B cell (primary cell): ENCODE data around the gene PCNX4. TPM values are rescaled to one million over a fixed set of nuclear protein-coding genes. Genes with fewer than 3 reads are reported as not detected.

Experiments used
- ATAC-seq: fragments of 200-7000 bp; cut with Tn5 transposase; one replicate; pipeline ENCODE4 v1.10.0; 2021; ENCODE audit warnings: low read depth, mild to moderate bottlenecking, moderate number of reproducible peaks, moderate library complexity
- CTCF ChIA-PET: fragments of 350-600 bp; sonication (Branson Sonifier 250); formaldehyde crosslinking; loops from one replicate; lab custom pipeline; 2021; ENCODE audit warnings: antibody characterized with exemption, inconsistent platforms; lab: Charles Lee
- POLR2A ChIA-PET: fragments of 350-600 bp; sonication (Branson Sonifier 250); formaldehyde crosslinking; loops from one replicate; lab custom pipeline; 2021; ENCODE audit warnings: antibody characterized with exemption; lab: Charles Lee
- DNase-seq: peaks from one replicate; pipeline ENCODE4 v3.0.0; 2013
- H2AFZ ChIP-seq: 2 replicates; pipeline ENCODE4 v1.6.1; 2012; ENCODE audit warnings: mild to moderate bottlenecking, low read depth, low read length; ENCODE audit not compliant: insufficient read depth, poor library complexity, severe bottlenecking
- H3K27ac ChIP-seq, 2 donors: 1 replicate in 1 of 2; 2 replicates in 1 of 2; pipeline ENCODE4 v1.5.1; 2012 to 2013; ENCODE audit warnings: low read length in 2 of 2, mild to moderate bottlenecking in 2 of 2, moderate library complexity in 1 of 2
- H3K27me3 ChIP-seq, 4 experiments: fragments of 200-600 bp in 1 of 4; sonication (generic) in 1 of 4; replicated peaks in 1 of 4; 1 replicate in 2 of 4; 2 replicates in 2 of 4; pipeline versions ENCODE4 v1.6.1 to v1.7.0; 2013 to 2016; ENCODE audit warnings: low read length in 3 of 4, mild to moderate bottlenecking in 2 of 4, mixed read lengths in 1 of 4, moderate library complexity in 1 of 4; ENCODE audit not compliant: insufficient read depth in 4 of 4, control insufficient read depth in 3 of 4; ENCODE audit errors: control extremely low read depth in 1 of 4
- H3K36me3 ChIP-seq, 2 experiments: replicated peaks in 1 of 2; 1 replicate in 1 of 2; 2 replicates in 1 of 2; pipeline versions ENCODE4 v1.6.1 to v1.7.1; 2013; ENCODE audit warnings: low read length in 1 of 2; ENCODE audit not compliant: insufficient read depth in 2 of 2, control insufficient read depth in 1 of 2; ENCODE audit errors: control extremely low read depth in 1 of 2, extremely low read depth in 1 of 2
- H3K4me1 ChIP-seq, 2 donors: fragments of 200-600 bp in 1 of 2; sonication (generic) in 1 of 2; 1 replicate in 1 of 2; 2 replicates in 1 of 2; pipeline versions ENCODE4 v1.5.1 to v1.6.1; 2013 to 2017; ENCODE audit warnings: low read length in 2 of 2; ENCODE audit not compliant: control insufficient read depth in 2 of 2, insufficient read depth in 2 of 2
- H3K4me2 ChIP-seq: replicated peaks from 2 replicates; pipeline ENCODE3; 2012; ENCODE audit warnings: mild to moderate bottlenecking, low read depth, low read length; ENCODE audit not compliant: poor library complexity, severe bottlenecking
- H3K4me3 ChIP-seq, 5 experiments: fragments of 200-600 bp in 1 of 5; sonication (generic) in 1 of 5; 1 replicate in 3 of 5; 2 replicates in 2 of 5; pipeline versions ENCODE4 v1.5.1 to v1.7.0; 2011 to 2016; ENCODE audit warnings: low read length in 4 of 5, mild to moderate bottlenecking in 4 of 5, low read depth in 2 of 5, control low read depth in 1 of 5, moderate library complexity in 1 of 5; ENCODE audit not compliant: insufficient read depth in 1 of 5; ENCODE audit errors: control extremely low read depth in 1 of 5, extremely low read depth in 1 of 5
- H3K79me2 ChIP-seq: fragments of 200-600 bp; sonication (generic); one replicate; pipeline ENCODE4 v1.6.0; 2016; ENCODE audit warnings: low read length; ENCODE audit not compliant: control insufficient read depth, insufficient read depth
- H3K9ac ChIP-seq: fragments of 200-600 bp; sonication (generic); 2 replicates; pipeline ENCODE4 v1.6.1; 2017; ENCODE audit warnings: mild to moderate bottlenecking, low read length, moderate library complexity
- H3K9me3 ChIP-seq, 3 donors: one replicate each; pipeline versions ENCODE4 v1.6.1 to v1.7.1; 2013; ENCODE audit warnings: low read length in 2 of 3; ENCODE audit not compliant: control insufficient read depth in 2 of 3, insufficient read depth in 1 of 3; ENCODE audit errors: control extremely low read depth in 1 of 3
- H4K20me1 ChIP-seq: 2 replicates; pipeline ENCODE4 v1.6.0; 2012; ENCODE audit warnings: mild to moderate bottlenecking, low read length; ENCODE audit not compliant: insufficient read depth, control insufficient read depth, poor library complexity, severe bottlenecking
- H3K27ac Mint-ChIP-seq: one replicate; pipeline ENCODE4 v1.8.0; 2021; ENCODE audit warnings: mixed read lengths
- H3K27me3 Mint-ChIP-seq: one replicate; pipeline ENCODE4 v1.8.0; 2021; ENCODE audit warnings: mixed read lengths
- H3K4me1 Mint-ChIP-seq: one replicate; pipeline ENCODE4 v1.8.0; 2021; ENCODE audit warnings: mixed read lengths
- H3K4me3 Mint-ChIP-seq: one replicate; pipeline ENCODE4 v1.8.0; 2021; ENCODE audit warnings: mixed read lengths
- H3K9me3 Mint-ChIP-seq: one replicate; pipeline ENCODE4 v1.8.0; 2022; ENCODE audit warnings: mixed read lengths; ENCODE audit not compliant: insufficient read depth
- EZH2 ChIP-seq: IDR thresholded peaks from 2 replicates; pipeline ENCODE4 v1.6.1; 2012; ENCODE audit warnings: borderline replicate concordance, low read depth, mild to moderate bottlenecking, moderate library complexity, low read length; ENCODE audit not compliant: insufficient read depth, poor library complexity, severe bottlenecking
- WGBS: methylation state at CpG from one replicate; pipeline ENCODE4 v1.1.5; 2013; ENCODE audit warnings: missing lambda C conversion rate; ENCODE audit not compliant: insufficient coverage; 5-methylcytosine and 5-hydroxymethylcytosine counted together
- intact Hi-C: fragments of 100-400 bp; cut with micrococcal nuclease; formaldehyde crosslinking; loops from one replicate; pipeline ENCODE4 v1.10.0; 2022
- polyA plus RNA-seq: library from polyadenylated mRNA; depleted of rRNA; stranded (reverse); fragments of >200 nt; gene quantifications from 2 replicates; pipeline ENCODE4 v1.2.3, GENCODE V29; 2012
- total RNA-seq, 2 donors: library from RNA; stranded (reverse); fragments of 120-200 nt in 1 of 2; gene quantifications; 1 replicate in 1 of 2; 2 replicates in 1 of 2; pipeline versions ENCODE4 v1.2.3 to v1.2.4, GENCODE V29; 2013 to 2022
- TF ChIP-seq, protein P1 (sequence below): fragments of 200-600 bp; IDR thresholded peaks from one replicate; pipeline ENCODE4 v1.8.0; 2022; ENCODE audit warnings: antibody characterized with exemption, mild to moderate bottlenecking

The PCNX4 gene
- total and polyA plus RNA-seq, 2 donors (not counting 1 experiment from before 2014, with no cell fraction given) = 17.8 to 53.4 TPM

DNA sequence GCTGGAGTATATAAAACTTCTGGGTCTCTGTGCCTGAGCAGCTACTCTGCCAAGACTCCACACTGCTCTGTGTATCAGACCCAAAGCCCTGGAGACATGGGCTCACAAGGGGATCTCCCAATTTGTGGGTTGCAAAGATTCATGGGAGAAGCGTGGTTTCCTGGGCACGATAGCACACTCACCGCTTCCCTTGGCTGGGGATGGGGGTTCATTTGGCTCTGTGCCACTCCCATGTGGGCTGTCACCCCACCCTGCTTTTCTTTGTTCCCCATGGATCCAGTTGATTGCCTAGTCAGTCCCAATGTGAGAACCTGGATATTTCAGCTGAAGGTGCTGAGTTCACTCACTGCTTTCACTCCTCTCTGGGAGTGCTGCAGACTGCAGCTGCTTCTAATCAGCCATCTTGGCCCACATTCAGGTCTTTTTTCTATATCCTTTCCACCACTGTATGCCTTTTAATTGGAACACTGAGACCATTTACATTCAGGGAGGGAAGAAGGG, 40.0 kb upstream of the PCNX4 start:
- peak; percentile 3 for DNase-seq
- Histone ChIP-seq H3K27me3 (peaks cover 0 to 13% (median 2%) of the 10 kb centered on the region in 4 experiments), H4K20me1 (no peaks in the 10 kb centered on the region), H3K4me2 (peak overlapping the region; percentile 12), H3K79me2 (no peaks in the 10 kb centered on the region), H3K27ac (no peak overlapping the region), H3K9me3 (no peaks in the 10 kb centered on the region), H3K9ac (no peak overlapping the region), H3K4me1 (peaks cover 4 to 6% of the 10 kb centered on the region in 2 donors), H3K4me3 (no peak overlapping the region), H2AFZ (peak overlapping the region; percentile 42), H3K36me3 (no peaks in the 10 kb centered on the region)
- intact Hi-C loops = no loop called here
- Mint-ChIP-seq H3K27me3 (peaks cover 28% of the 10 kb centered on the region), H3K27ac (no peak overlapping the region), H3K9me3 (no peaks in the 10 kb centered on the region), H3K4me3 (no peak overlapping the region), H3K4me1 (peaks cover 5% of the 10 kb centered on the region)
- WGBS = 15% methylated on average over 3 of the region's 3 CpGs
- no peak for ATAC-seq
- POLR2A ChIA-PET = no interaction called here
- CTCF ChIA-PET = no interaction called here
- TF ChIP-seq EZH2 = no peak
- TF ChIP-seq, protein P1, sequence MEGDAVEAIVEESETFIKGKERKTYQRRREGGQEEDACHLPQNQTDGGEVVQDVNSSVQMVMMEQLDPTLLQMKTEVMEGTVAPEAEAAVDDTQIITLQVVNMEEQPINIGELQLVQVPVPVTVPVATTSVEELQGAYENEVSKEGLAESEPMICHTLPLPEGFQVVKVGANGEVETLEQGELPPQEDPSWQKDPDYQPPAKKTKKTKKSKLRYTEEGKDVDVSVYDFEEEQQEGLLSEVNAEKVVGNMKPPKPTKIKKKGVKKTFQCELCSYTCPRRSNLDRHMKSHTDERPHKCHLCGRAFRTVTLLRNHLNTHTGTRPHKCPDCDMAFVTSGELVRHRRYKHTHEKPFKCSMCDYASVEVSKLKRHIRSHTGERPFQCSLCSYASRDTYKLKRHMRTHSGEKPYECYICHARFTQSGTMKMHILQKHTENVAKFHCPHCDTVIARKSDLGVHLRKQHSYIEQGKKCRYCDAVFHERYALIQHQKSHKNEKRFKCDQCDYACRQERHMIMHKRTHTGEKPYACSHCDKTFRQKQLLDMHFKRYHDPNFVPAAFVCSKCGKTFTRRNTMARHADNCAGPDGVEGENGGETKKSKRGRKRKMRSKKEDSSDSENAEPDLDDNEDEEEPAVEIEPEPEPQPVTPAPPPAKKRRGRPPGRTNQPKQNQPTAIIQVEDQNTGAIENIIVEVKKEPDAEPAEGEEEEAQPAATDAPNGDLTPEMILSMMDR = no peak

- H3K9me3 Mint-ChIP-seq = no peaks in the 10 kb centered on the region
- CTCF ChIA-PET = interaction anchor here (0.7 kb wide), 1 partner anchor 126 kb away, joined by 3 read pairs; no protein-coding TSS in a partner anchor
Observed at GRCh38 chr14:60058087-60058486, 33.6 kb upstream of the PCNX4 start.

More at GRCh38 chr14:60058087-60058486, 33.6 kb upstream of the PCNX4 start:
- H3K9ac ChIP-seq = no peak overlapping the region
- H3K36me3 ChIP-seq = no peaks in the 10 kb centered on the region
- no CpG with 5 or more reads among the region's 1 CpG for WGBS
- TF ChIP-seq, protein P1 = no peak
- no peak for TF ChIP-seq EZH2
- Mint-ChIP-seq H3K4me3 (no peak overlapping the region), H3K27me3 (peaks cover 22% of the 10 kb centered on the region), H3K27ac (no peak overlapping the region), H3K4me1 (no peaks in the 10 kb centered on the region)
- DNase-seq (no peak), ATAC-seq (no peak)
- H3K27ac ChIP-seq = no peak overlapping the region
- no peaks in the 10 kb centered on the region for H3K79me2 ChIP-seq
- POLR2A ChIA-PET = no interaction called here
- no peaks in the 10 kb centered on the region for H3K4me1 ChIP-seq
- H3K9me3 ChIP-seq = no peaks in the 10 kb centered on the region
- no peak overlapping the region for H2AFZ ChIP-seq
- H3K4me2 ChIP-seq = no peak overlapping the region
- peaks cover 0 to 6% (median 0%) of the 10 kb centered on the region in 4 experiments for H3K27me3 ChIP-seq
- no peaks in the 10 kb centered on the region for H4K20me1 ChIP-seq
- intact Hi-C loops = no loop called here
- H3K4me3 ChIP-seq = no peak overlapping the region
